Fibroblast of skin of abdomen (primary cell): ENCODE data around the gene ASB15.
A peak's percentile ranks its signal among the peaks of the same experiment; 100 is the strongest.
"Not testable (repeated sequence)": the region's sequence is repeated elsewhere in the genome, so short reads cannot be mapped to it uniquely, and the experiment has no call there.

Experiments
- DNase-seq: peaks from one replicate; pipeline ENCODE4 v3.0.0-alpha.2; 2013

Gene ASB15

GRCh38 chr7:123599766-123600165 lies 1.9 kb upstream of the ASB15 start:
- no peak for DNase-seq

- DNase-seq, result no peak
These were observed 745 bp upstream of the ASB15 start for GRCh38 chr7:123600876-123601275.

GRCh38 chr7:123602648-123603047 lies 1.0 kb downstream of the ASB15 start:
- DNase-seq, result no peak

- no peak for DNase-seq
These were observed 3.1 kb downstream of the ASB15 start for GRCh38 chr7:123604739-123605138.

GRCh38 chr7:123607423-123607975 lies 5.9 kb downstream of the ASB15 start:
- DNase-seq, result no peak

GRCh38 chr7:123608991-123609882 lies 7.6 kb downstream of the ASB15 start:
- DNase-seq, result no peak

GRCh38 chr7:123609883-123610239 lies 8.2 kb downstream of the ASB15 start:
- DNase-seq, result no peak

GRCh38 chr7:123612024-123612423 lies 10.4 kb downstream of the ASB15 start:
- no peak for DNase-seq

- peak; percentile 65 for DNase-seq
These were observed 13.7 kb downstream of the ASB15 start for GRCh38 chr7:123615344-123615743.

GRCh38 chr7:123616223-123616622 lies 14.6 kb downstream of the ASB15 start:
- peak; percentile 14 for DNase-seq

- DNase-seq, result no peak
These were observed 20.1 kb downstream of the ASB15 start for GRCh38 chr7:123621707-123622106.

- DNase-seq, result no peak
These were observed 21.2 kb downstream of the ASB15 start for GRCh38 chr7:123622660-123623386.

GRCh38 chr7:123624527-123625183 lies 23.0 kb downstream of the ASB15 start:
- DNase-seq, result peak; percentile 2

- no peak for DNase-seq
These were observed 23.6 kb downstream of the ASB15 start for GRCh38 chr7:123625254-123625653.

- DNase-seq, result no peak
These were observed 26.2 kb downstream of the ASB15 start for GRCh38 chr7:123627851-123628250.

GRCh38 chr7:123628829-123629228 lies 27.2 kb downstream of the ASB15 start:
- DNase-seq, result no peak

GRCh38 chr7:123629281-123629680 lies 27.7 kb downstream of the ASB15 start:
- no peak for DNase-seq

GRCh38 chr7:123632808-123633207 lies 31.2 kb downstream of the ASB15 start:
- DNase-seq, result no peak

- peak; percentile 76 for DNase-seq
These were observed 31.9 kb downstream of the ASB15 start for GRCh38 chr7:123633553-123633952.

GRCh38 chr7:123634011-123634573 lies 32.5 kb downstream of the ASB15 start:
- DNase-seq, result not testable (repeated sequence)

GRCh38 chr7:123635551-123636359 lies 34.1 kb downstream of the ASB15 start:
- DNase-seq, result peak; percentile 33

GRCh38 chr7:123637203-123637602 lies 35.6 kb downstream of the ASB15 start:
- no peak for DNase-seq
